K562 (cell line): ENCODE data around the gene RNF207.

Experiments used
- ARID2 ChIP-seq: fragments of 450-650 bp; IDR thresholded peaks from 2 replicates; pipeline ENCODE4 v1.6.1; 2017; ENCODE audit warnings: antibody characterized with exemption, mild to moderate bottlenecking
- TRIM28 ChIP-seq: fragments of 450-650 bp; IDR thresholded peaks from 2 replicates; pipeline ENCODE4 v1.6.1; 2017

- TF ChIP-seq ARID2, result no peak
- TF ChIP-seq TRIM28, result no peak
Observed at GRCh38 chr1:6261615-6261995, 55.7 kb downstream of the RNF207 start.
